Hepatocyte (in vitro differentiated cells): ENCODE results near the gene MAST4. TPM values are rescaled to one million over a fixed set of nuclear protein-coding genes. Genes with fewer than 3 reads are reported as not detected.

Source experiments
- DNase-seq: peaks from one replicate; pipeline ENCODE4 v3.0.0-alpha.2; 2016; ENCODE audit warnings: low spot score
- H2AFZ ChIP-seq: fragments of 200-600 bp; sonication (generic); 2 replicates; pipeline ENCODE4 v1.6.0; 2016; ENCODE audit warnings: antibody characterized with exemption, mild to moderate bottlenecking
- H3K27ac ChIP-seq: fragments of 200-600 bp; sonication (generic); 2 replicates; pipeline ENCODE4 v1.5.1; 2016; ENCODE audit warnings: mild to moderate bottlenecking
- H3K27me3 ChIP-seq: fragments of 200-600 bp; sonication (generic); 2 replicates; pipeline ENCODE4 v1.6.1; 2016
- H3K36me3 ChIP-seq: fragments of 200-600 bp; sonication (generic); replicated peaks from 2 replicates; pipeline ENCODE4 v1.5.1; 2016; ENCODE audit warnings: low read depth; ENCODE audit not compliant: insufficient read depth
- H3K4me1 ChIP-seq: fragments of 200-600 bp; sonication (generic); 2 replicates; pipeline ENCODE4 v1.5.1; 2016; ENCODE audit warnings: mild to moderate bottlenecking, moderate library complexity; ENCODE audit not compliant: insufficient read depth
- H3K4me2 ChIP-seq: fragments of 200-600 bp; sonication (generic); 2 replicates; pipeline ENCODE4 v1.6.0; 2016
- H3K4me3 ChIP-seq: fragments of 200-600 bp; sonication (generic); 2 replicates; pipeline ENCODE4 v1.5.1; 2016; ENCODE audit warnings: mild to moderate bottlenecking
- H3K79me2 ChIP-seq: fragments of 200-600 bp; sonication (generic); 2 replicates; pipeline ENCODE4 v1.6.0; 2017; ENCODE audit warnings: mild to moderate bottlenecking
- H3K9me2 ChIP-seq: fragments of 200-600 bp; sonication (generic); replicated peaks from 2 replicates; pipeline ENCODE4 v1.6.0; 2017; ENCODE audit warnings: mild to moderate bottlenecking; ENCODE audit not compliant: insufficient read depth
- H3K9me3 ChIP-seq: fragments of 200-600 bp; sonication (generic); 2 replicates; pipeline ENCODE4 v1.5.1; 2016; ENCODE audit warnings: low read depth, mild to moderate bottlenecking
- H4K20me1 ChIP-seq: fragments of 200-600 bp; sonication (generic); 2 replicates; pipeline ENCODE4 v1.6.0; 2016; ENCODE audit warnings: mild to moderate bottlenecking; ENCODE audit not compliant: insufficient read depth, poor library complexity, severe bottlenecking
- EZH2 ChIP-seq: fragments of 200-600 bp; sonication (generic); IDR thresholded peaks from 2 replicates; pipeline ENCODE4 v1.6.1; 2016; ENCODE audit warnings: antibody characterized with exemption, mild to moderate bottlenecking, borderline replicate concordance
- EZH2phosphoT487 ChIP-seq: fragments of 200-600 bp; sonication (generic); IDR thresholded peaks from one replicate; pipeline ENCODE4 v1.6.1; 2018; ENCODE audit warnings: antibody characterized with exemption, mild to moderate bottlenecking, low read depth, moderate library complexity; ENCODE audit not compliant: unreplicated experiment, severe bottlenecking
- WGBS: methylation state at CpG from one replicate; pipeline ENCODE4 v1.1.6; 2016; ENCODE audit warnings: low lambda C conversion rate; ENCODE audit errors: missing lambda C conversion rate; 5-methylcytosine and 5-hydroxymethylcytosine counted together
- polyA plus RNA-seq: library from polyadenylated mRNA; unstranded; fragments of >200 nt; fragmentation: Nextera tagmentation; extraction: Ambion mirVana; gene quantifications from 2 replicates; pipeline ENCODE4 v1.2.1, GENCODE V29; 2016
- total RNA-seq: library from RNA; depleted of rRNA; stranded (reverse); fragments of >200 nt; gene quantifications from 2 replicates; pipeline ENCODE4 v1.2.3, GENCODE V29; 2014
- TF ChIP-seq, protein P1 (sequence below): fragments of 200-600 bp; sonication (generic); IDR thresholded peaks from 2 replicates; pipeline ENCODE4 v1.5.1; 2016; ENCODE audit warnings: antibody characterized with exemption, mild to moderate bottlenecking; ENCODE audit not compliant: poor library complexity

The MAST4 gene
- total and polyA plus RNA-seq, 2 experiments from 2014 or later: 11.7 to 13.2 TPM

DNA sequence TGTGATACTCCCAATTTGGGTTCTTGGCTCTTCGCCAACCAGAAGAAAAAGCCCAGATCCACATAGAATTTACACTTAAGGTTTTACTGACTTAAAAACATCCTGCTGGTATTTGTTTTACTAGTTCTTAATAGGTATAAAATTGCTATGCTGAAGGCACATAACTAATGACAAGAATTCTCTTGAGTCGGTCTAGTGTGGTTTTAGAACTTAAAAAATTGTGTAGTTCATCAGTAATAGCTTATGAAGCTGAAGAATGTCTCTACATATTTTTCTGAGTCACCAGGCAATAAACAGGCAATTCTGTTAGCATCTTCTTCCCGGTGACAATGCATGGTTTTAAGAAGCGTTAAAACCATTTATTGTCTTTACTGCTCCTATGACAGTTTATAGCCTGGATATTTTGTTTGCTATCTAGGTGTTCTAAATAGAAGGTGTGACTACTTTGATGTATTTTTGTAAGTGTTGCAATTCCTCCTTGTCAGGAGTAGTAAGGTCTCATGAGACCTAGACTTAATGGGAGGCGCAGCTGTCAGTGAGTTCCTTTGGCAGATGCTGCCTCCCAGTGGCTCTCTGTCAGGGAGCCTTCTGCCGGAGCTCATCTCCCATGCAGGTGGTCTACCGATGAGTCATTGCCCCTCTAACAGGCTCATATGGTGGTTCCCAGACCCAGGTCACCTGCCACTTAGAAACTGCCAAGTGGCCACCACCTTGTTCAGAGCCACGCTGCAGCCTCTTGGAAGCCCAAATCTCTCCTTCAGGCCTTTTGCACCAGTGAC, 173.8 kb downstream of the MAST4 start:
- peak; percentile 30 for DNase-seq
- no peak overlapping the region for H3K4me3 ChIP-seq
- H3K27ac ChIP-seq: no peak overlapping the region
- H3K27me3 ChIP-seq: no peaks in the 10 kb centered on the region
- WGBS: 56% methylated on average over 8 of the region's 8 CpGs
- no peaks in the 10 kb centered on the region for H3K9me3 ChIP-seq
- peaks cover 3% of the 10 kb centered on the region for H3K4me1 ChIP-seq
- no peak overlapping the region for H2AFZ ChIP-seq
- H3K36me3 ChIP-seq: no peaks in the 10 kb centered on the region
- no peak overlapping the region for H3K4me2 ChIP-seq
- no peaks in the 10 kb centered on the region for H4K20me1 ChIP-seq
- no peak for TF ChIP-seq EZH2
- TF ChIP-seq EZH2phosphoT487: no peak
- TF ChIP-seq, protein P1, sequence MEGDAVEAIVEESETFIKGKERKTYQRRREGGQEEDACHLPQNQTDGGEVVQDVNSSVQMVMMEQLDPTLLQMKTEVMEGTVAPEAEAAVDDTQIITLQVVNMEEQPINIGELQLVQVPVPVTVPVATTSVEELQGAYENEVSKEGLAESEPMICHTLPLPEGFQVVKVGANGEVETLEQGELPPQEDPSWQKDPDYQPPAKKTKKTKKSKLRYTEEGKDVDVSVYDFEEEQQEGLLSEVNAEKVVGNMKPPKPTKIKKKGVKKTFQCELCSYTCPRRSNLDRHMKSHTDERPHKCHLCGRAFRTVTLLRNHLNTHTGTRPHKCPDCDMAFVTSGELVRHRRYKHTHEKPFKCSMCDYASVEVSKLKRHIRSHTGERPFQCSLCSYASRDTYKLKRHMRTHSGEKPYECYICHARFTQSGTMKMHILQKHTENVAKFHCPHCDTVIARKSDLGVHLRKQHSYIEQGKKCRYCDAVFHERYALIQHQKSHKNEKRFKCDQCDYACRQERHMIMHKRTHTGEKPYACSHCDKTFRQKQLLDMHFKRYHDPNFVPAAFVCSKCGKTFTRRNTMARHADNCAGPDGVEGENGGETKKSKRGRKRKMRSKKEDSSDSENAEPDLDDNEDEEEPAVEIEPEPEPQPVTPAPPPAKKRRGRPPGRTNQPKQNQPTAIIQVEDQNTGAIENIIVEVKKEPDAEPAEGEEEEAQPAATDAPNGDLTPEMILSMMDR: peak; percentile 41
- H3K79me2 ChIP-seq: no peaks in the 10 kb centered on the region
- H3K9me2 ChIP-seq: no peaks in the 10 kb centered on the region

DNA sequence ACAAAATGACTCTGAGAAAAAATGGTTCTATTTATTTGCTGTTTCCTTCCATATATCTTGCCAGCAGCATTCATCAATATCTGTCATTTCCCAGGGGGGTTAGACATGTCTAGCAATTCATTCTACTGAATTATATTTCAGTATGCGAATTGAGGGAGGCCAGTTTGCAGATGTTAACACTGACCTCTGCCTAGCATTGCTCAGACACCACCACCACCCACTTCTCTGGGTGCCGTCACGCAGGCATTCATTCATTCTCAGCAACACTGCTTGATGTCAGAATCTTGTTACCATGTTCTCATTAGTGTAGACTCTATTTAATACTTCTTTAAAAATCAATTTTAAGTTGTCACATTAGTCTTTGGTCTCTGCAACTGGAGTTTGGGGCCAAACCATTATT, 181.7 kb downstream of the MAST4 start:
- Histone ChIP-seq H3K79me2 (no peaks in the 10 kb centered on the region), H3K27ac (no peak overlapping the region), H3K36me3 (no peaks in the 10 kb centered on the region), H3K4me2 (no peak overlapping the region), H2AFZ (no peak overlapping the region), H3K4me3 (no peak overlapping the region), H4K20me1 (no peaks in the 10 kb centered on the region), H3K9me2 (no peaks in the 10 kb centered on the region), H3K9me3 (no peaks in the 10 kb centered on the region), H3K27me3 (no peaks in the 10 kb centered on the region), H3K4me1 (no peaks in the 10 kb centered on the region)
- TF ChIP-seq, protein P1: no peak
- no peak for TF ChIP-seq EZH2
- TF ChIP-seq EZH2phosphoT487: no peak
- DNase-seq: no peak
- WGBS: 97% methylated on average over 3 of the region's 3 CpGs

DNA sequence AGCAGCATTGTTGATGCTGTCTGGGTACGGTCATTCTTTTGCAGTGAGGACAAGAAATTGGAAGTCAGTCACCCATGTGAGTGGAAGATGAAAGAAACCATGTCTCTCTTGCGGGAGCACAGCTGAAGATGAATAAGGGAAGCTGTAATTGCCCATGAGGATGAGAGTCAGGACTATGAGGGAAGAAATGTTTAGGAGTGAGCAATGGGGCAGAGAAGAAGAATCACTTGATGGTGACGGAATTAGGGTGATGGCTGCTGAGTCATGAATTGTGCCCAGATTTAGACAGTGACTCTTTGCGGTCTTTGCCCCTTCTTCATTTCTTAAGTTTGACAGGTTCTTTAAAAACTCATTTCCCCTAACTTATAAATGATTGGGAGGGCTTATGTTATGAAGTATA, 183.3 kb downstream of the MAST4 start:
- H2AFZ ChIP-seq: no peak overlapping the region
- H3K79me2 ChIP-seq: no peaks in the 10 kb centered on the region
- TF ChIP-seq, protein P1: no peak
- TF ChIP-seq EZH2phosphoT487: no peak
- TF ChIP-seq EZH2: no peak
- H3K4me3 ChIP-seq: no peak overlapping the region
- H3K4me2 ChIP-seq: no peak overlapping the region
- no peaks in the 10 kb centered on the region for H3K36me3 ChIP-seq
- no peaks in the 10 kb centered on the region for H3K4me1 ChIP-seq
- no peak for DNase-seq
- no peaks in the 10 kb centered on the region for H3K9me3 ChIP-seq
- H4K20me1 ChIP-seq: no peaks in the 10 kb centered on the region
- no peaks in the 10 kb centered on the region for H3K9me2 ChIP-seq
- H3K27ac ChIP-seq: no peak overlapping the region
- H3K27me3 ChIP-seq: no peaks in the 10 kb centered on the region
- WGBS: 89% methylated on average over 4 of the region's 4 CpGs
